SK-N-MC (cell line): ENCODE measurements around the gene HK3.

Experiments
- EZH2 ChIP-seq: fragments of 200-600 bp; sonication (generic); IDR thresholded peaks from one replicate; pipeline ENCODE4 v1.6.1; 2017; ENCODE audit warnings: antibody characterized with exemption
- FOXP2 ChIP-seq: optimal IDR thresholded peaks from 2 replicates; pipeline ENCODE3; 2011; ENCODE audit warnings: mild to moderate bottlenecking, moderate library complexity; ENCODE audit not compliant: insufficient read depth; ENCODE audit errors: extremely low read length, control extremely low read depth
- POLR2AphosphoS5 ChIP-seq: IDR thresholded peaks from 2 replicates; pipeline ENCODE4 v1.6.1; 2012; ENCODE audit warnings: mild to moderate bottlenecking, low read depth, low read length, borderline replicate concordance

GRCh38 chr5:176908675-176909368 lies 9.7 kb upstream of the HK3 start:
- TF ChIP-seq EZH2 (no peak), FOXP2 (no peak), POLR2AphosphoS5 (no peak)
